Effector memory CD4-positive, alpha-beta T cell (primary cell): Measurements from ENCODE around the gene TINAGL1.

ENCODE experiments used
- DNase-seq, 3 donors: peaks; one replicate each; pipeline ENCODE4 v3.0.0-alpha.2; 2020
- H3K27ac ChIP-seq: 2 replicates; pipeline ENCODE4 v1.7.0; 2013; ENCODE audit warnings: mild to moderate bottlenecking, low read length, moderate library complexity; ENCODE audit not compliant: insufficient read depth, poor library complexity, severe bottlenecking
- H3K27me3 ChIP-seq: replicated peaks from 2 replicates; pipeline ENCODE4 v1.7.0; 2013; ENCODE audit warnings: mild to moderate bottlenecking, low read length; ENCODE audit not compliant: insufficient read depth, control insufficient read depth, poor library complexity, severe bottlenecking
- H3K36me3 ChIP-seq: 2 replicates; pipeline ENCODE4 v1.7.0; 2013; ENCODE audit warnings: mild to moderate bottlenecking, low read length, moderate library complexity; ENCODE audit not compliant: control insufficient read depth, insufficient read depth
- H3K4me1 ChIP-seq: 2 replicates; pipeline ENCODE4 v1.7.0; 2013; ENCODE audit warnings: low read length, mild to moderate bottlenecking; ENCODE audit not compliant: control insufficient read depth, insufficient read depth, poor library complexity, severe bottlenecking
- H3K4me3 ChIP-seq: 2 replicates; pipeline ENCODE4 v1.7.0; 2013; ENCODE audit warnings: low read length, low read depth, mild to moderate bottlenecking; ENCODE audit not compliant: insufficient read depth, poor library complexity, severe bottlenecking
- H3K9me3 ChIP-seq: 2 replicates; pipeline ENCODE4 v1.7.0; 2013; ENCODE audit warnings: mild to moderate bottlenecking, low read length, moderate library complexity; ENCODE audit not compliant: control insufficient read depth

Gene TINAGL1

DNA sequence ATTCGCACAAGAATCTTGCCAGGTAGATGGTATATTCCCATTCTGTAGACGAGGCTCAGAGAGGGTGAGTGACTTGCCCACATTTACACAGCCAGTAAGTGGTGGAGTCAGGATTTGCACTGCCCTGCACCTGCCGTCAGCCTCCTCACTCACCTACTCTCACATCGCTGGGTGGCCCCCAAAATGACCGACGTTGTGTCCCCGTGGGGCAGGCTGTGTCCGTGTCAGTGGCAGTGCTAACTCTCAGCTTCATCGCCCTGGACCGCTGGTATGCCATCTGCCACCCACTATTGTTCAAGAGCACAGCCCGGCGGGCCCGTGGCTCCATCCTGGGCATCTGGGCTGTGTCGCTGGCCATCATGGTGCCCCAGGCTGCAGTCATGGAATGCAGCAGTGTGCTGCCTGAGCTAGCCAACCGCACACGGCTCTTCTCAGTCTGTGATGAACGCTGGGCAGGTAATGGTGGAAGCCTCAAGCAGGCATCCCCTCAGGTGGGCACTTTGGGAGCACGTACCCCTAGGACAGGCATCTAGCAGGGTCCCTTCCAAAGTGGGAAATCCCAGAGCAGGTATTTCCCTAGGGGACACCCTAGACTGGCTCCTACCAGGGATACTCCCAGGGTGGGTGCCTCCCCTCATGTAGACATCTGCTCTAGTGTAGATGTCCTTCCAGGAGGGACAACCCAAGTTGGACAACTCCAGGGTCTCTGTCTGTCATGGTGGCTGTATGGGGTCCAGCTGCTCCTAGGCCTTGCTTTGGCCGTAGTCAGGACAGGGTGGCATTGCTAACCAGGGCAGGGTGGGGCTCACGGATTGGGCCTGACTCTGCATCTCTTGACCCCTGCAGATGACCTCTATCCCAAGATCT is 44.5 kb downstream of the TINAGL1 start:
- DNase-seq = no peak
- H3K9me3 ChIP-seq = no peaks in the 10 kb centered on the region
- H3K27me3 ChIP-seq = peaks cover 6% of the 10 kb centered on the region
- no peak overlapping the region for H3K27ac ChIP-seq
- H3K4me3 ChIP-seq = no peak overlapping the region
- peaks cover 10% of the 10 kb centered on the region for H3K4me1 ChIP-seq
- no peaks in the 10 kb centered on the region for H3K36me3 ChIP-seq

DNA sequence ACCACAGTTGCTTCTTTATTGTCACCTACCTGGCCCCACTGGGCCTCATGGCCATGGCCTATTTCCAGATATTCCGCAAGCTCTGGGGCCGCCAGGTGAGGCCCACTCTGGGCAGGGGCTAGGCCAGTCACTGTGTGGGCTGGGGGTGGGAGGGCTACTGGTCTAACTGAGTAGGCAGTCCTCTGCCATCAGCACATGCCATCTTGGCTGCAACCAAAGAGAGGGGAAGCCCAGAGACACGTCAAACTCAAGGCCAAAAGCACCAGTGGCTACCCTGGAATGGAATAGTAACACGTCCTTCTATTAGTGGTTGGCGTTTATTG is 45.1 kb downstream of the TINAGL1 start:
- peaks cover 1% of the 10 kb centered on the region for H3K36me3 ChIP-seq
- peaks cover 6% of the 10 kb centered on the region for H3K27me3 ChIP-seq
- no peak for DNase-seq
- peaks cover 10% of the 10 kb centered on the region for H3K4me1 ChIP-seq
- H3K4me3 ChIP-seq = no peak overlapping the region
- no peak overlapping the region for H3K27ac ChIP-seq
- no peaks in the 10 kb centered on the region for H3K9me3 ChIP-seq

DNA sequence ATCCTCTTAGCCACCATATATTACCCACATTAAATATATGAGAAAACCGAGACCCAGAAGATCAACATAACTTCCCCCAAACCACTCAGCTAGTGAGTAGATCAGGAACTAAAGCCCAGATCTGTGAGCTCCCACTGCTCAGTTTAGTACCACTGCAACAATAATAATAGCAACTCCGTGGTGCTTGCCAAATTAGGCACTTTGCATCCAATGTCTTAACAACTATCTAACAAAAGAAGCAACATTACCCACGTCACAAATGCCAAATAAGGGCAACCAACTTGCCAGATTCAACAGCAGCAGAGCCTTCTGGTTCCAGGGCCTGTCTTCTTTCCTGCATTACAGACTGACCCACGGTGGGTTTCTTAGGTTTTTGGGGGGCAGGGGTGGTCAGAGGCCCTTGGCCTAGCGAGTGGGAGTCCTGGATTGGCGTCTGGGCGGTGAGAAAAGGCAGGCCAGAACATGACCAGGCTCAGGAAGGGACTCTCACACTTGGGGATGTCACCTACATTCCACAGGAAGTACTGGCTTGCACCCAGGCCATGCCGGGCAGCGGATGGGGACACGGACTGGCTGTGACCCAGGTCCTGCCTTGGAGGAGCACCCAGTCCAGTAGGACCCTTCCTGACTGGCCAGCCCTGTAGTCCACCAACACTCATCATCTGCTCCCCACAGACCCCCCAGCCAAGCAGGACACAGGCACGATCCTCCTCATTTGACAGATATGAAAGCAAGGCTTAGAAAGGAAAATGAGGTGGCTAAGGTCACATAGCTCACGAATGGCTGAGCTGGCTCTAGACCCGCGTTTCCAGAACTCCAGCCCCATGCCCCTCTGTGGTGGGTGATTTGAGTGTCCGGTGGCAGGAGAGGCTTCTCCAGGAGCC is 45.8 kb downstream of the TINAGL1 start:
- H3K27ac ChIP-seq = no peak overlapping the region
- H3K9me3 ChIP-seq = no peaks in the 10 kb centered on the region
- H3K36me3 ChIP-seq = peaks cover 7% of the 10 kb centered on the region
- DNase-seq = no peak
- peaks cover 10% of the 10 kb centered on the region for H3K4me1 ChIP-seq
- H3K27me3 ChIP-seq = peaks cover 6% of the 10 kb centered on the region
- H3K4me3 ChIP-seq = no peak overlapping the region

- no peak overlapping the region for H3K27ac ChIP-seq
- H3K4me1 ChIP-seq = peaks cover 1% of the 10 kb centered on the region
- H3K9me3 ChIP-seq = no peaks in the 10 kb centered on the region
- H3K36me3 ChIP-seq = peaks cover 20% of the 10 kb centered on the region
- no peak for DNase-seq
- H3K4me3 ChIP-seq = no peak overlapping the region
- no peaks in the 10 kb centered on the region for H3K27me3 ChIP-seq
Measured at GRCh38 chr1:31623365-31623764, 47.0 kb downstream of the TINAGL1 start.

GRCh38 chr1:31624309-31624708 is 48.0 kb downstream of the TINAGL1 start:
- no peaks in the 10 kb centered on the region for H3K9me3 ChIP-seq
- no peak for DNase-seq
- H3K36me3 ChIP-seq = peaks cover 29% of the 10 kb centered on the region
- no peaks in the 10 kb centered on the region for H3K27me3 ChIP-seq
- H3K27ac ChIP-seq = no peak overlapping the region
- H3K4me1 ChIP-seq = no peaks in the 10 kb centered on the region
- H3K4me3 ChIP-seq = no peak overlapping the region

GRCh38 chr1:31624731-31625514 is 48.6 kb downstream of the TINAGL1 start:
- Histone ChIP-seq H3K4me1 (no peaks in the 10 kb centered on the region), H3K4me3 (no peak overlapping the region), H3K36me3 (peaks cover 35% of the 10 kb centered on the region), H3K27me3 (no peaks in the 10 kb centered on the region), H3K27ac (no peak overlapping the region), H3K9me3 (no peaks in the 10 kb centered on the region)
- no peak for DNase-seq

DNA sequence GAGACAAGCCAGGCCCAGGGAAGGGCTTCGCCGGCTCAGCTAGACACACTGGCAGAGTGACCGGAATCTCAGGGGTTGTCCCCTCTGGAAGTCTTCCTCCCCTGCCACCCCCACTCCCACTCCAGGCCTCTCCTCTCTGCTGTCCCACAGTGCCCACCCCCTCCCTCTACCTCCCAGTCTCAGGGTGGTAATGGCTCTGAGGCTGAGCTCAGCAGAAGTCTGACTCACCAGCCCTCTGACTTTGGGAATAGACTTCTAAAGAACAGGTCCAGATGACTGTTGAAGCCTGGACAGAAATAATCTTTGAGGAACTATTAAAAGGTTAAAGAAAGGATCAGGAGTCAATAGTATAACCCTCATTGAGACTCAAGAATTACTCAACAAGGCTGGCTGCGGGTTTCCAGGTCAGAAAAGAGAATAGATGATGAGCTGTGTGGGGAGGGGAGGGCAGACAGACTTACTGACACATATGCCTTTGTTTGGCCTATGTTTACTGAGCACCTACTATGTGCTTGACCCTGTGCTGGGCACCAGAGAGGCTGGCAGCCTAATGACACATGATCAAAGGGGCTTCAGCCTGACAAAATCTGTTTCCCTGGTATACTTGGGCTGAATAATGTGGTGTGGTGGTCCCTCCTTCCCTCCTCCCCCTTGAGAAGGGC is 49.4 kb downstream of the TINAGL1 start:
- Histone ChIP-seq H3K27me3 (no peaks in the 10 kb centered on the region), H3K36me3 (peaks cover 43% of the 10 kb centered on the region), H3K4me1 (no peaks in the 10 kb centered on the region), H3K9me3 (no peaks in the 10 kb centered on the region), H3K27ac (no peak overlapping the region), H3K4me3 (no peak overlapping the region)
- no peak for DNase-seq

- DNase-seq = no peak
- no peaks in the 10 kb centered on the region for H3K9me3 ChIP-seq
- H3K27me3 ChIP-seq = no peaks in the 10 kb centered on the region
- H3K27ac ChIP-seq = no peak overlapping the region
- no peak overlapping the region for H3K4me3 ChIP-seq
- H3K36me3 ChIP-seq = peaks cover 51% of the 10 kb centered on the region
- no peaks in the 10 kb centered on the region for H3K4me1 ChIP-seq
Measured at GRCh38 chr1:31626223-31627207, 50.2 kb downstream of the TINAGL1 start.
